Muscle of leg (tissue), 11 donors: Measurements from ENCODE around the gene PPP1R8. TPM values are rescaled to one million over a fixed set of nuclear protein-coding genes. Genes with fewer than 3 reads are reported as not detected.
"Not testable (repeated sequence)": the region's sequence is repeated elsewhere in the genome, so short reads cannot be mapped to it uniquely, and the experiment has no call there.

Experiments used
- DNase-seq: peaks from one replicate; pipeline ENCODE4 v3.0.0; 2013
- H3K27ac ChIP-seq: one replicate; pipeline ENCODE4 v1.5.1; 2013; ENCODE audit warnings: mild to moderate bottlenecking, low read length, control low read depth
- H3K27me3 ChIP-seq: one replicate; pipeline ENCODE4 v1.6.1; 2013; ENCODE audit warnings: low read length; ENCODE audit not compliant: control insufficient read depth, insufficient read depth
- H3K36me3 ChIP-seq: one replicate; pipeline ENCODE4 v1.6.1; 2013; ENCODE audit warnings: low read length; ENCODE audit not compliant: control insufficient read depth, insufficient read depth
- H3K4me1 ChIP-seq: one replicate; pipeline ENCODE4 v1.6.1; 2013; ENCODE audit warnings: low read length; ENCODE audit not compliant: control insufficient read depth, insufficient read depth
- H3K4me3 ChIP-seq: one replicate; pipeline ENCODE4 v1.5.1; 2013; ENCODE audit warnings: low read length, control low read depth
- H3K9me3 ChIP-seq: replicated peaks from 2 replicates; pipeline ENCODE4 v1.6.1; 2013; ENCODE audit warnings: low read depth, low read length; ENCODE audit not compliant: control insufficient read depth
- WGBS: methylation state at CpG from one replicate; pipeline ENCODE4 v1.1.5; 2013; ENCODE audit warnings: missing lambda C conversion rate; ENCODE audit not compliant: insufficient coverage; 5-methylcytosine and 5-hydroxymethylcytosine counted together
- polyA plus RNA-seq, 8 donors: library from polyadenylated mRNA; unstranded; fragments of 120-200 nt; gene quantifications; one replicate each; pipeline versions ENCODE4 v1.2.1 to v1.2.3, GENCODE V29; 2013; ENCODE audit warnings: inconsistent platforms in 1 of 8, low replicate concordance in 1 of 8; ENCODE audit not compliant: insufficient read length in 8 of 8, insufficient read depth in 1 of 8
- total RNA-seq: library from RNA; stranded (reverse); fragments of 120-200 nt; gene quantifications from one replicate; pipeline ENCODE4 v1.2.4, GENCODE V29; 2013

The PPP1R8 gene
- total and polyA plus RNA-seq, 9 donors = 27.8 to 43.3 (median 32.5) TPM

DNA sequence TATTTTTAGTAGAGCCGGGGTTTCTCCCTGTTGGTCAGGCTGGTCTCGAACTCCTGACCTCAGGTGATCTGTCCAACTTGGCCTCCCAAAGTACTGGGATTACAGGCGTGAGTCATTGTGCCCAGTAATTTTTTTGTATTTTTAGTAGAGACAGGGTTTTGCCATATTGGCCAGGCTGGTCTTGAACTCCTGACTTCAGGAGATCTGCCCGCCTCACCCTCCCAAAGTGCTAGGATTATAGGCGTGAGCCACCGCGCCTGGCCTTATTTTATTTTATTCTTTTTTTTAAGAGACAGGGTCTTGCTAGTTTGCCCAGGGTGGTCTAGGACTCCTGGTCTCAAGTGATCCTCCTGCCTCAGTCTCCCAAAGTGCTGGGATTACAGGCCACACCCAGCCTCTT is 40.5 kb downstream of the PPP1R8 start:
- not testable (repeated sequence) for H3K27ac ChIP-seq
- 95% methylated on average over 2 of the region's 7 CpGs for WGBS

DNA sequence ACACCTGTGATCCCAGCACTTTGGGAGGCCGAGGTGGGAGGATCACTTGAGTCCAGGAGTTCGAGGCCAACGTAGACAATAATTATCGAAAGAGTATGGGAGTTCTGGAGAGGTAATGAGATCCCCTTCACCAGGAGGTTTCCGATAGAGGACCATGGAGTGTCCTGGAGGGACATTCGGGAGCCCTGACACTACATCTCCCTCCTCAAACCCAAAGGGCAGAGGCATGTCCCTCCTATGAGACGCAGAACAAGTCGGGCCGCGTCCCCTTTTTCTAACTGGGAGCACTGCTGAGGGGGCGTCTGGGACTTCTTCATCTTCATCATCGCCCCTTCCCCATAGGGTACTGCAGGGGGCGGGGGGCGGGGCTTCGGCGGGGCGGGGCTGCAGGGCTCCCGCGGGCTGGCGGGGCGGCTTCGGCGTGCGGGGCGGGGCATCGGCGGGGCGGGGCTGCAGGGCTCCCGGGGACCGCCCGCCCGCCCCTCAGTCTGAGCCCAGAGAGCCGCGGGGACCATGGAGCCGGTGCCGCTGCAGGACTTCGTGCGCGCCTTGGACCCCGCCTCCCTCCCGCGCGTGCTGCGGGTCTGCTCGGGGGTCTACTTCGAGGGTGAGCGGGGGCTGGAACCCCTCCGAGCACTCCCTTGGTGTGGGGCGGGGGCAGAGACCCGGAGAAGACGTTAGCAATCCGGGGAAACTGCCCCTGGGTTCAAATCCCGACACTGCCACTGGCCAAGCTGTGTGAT is 41.6 kb downstream of the PPP1R8 start, which contains the start of gene THEMIS2:
THEMIS2 (plus strand) TSS at position 486 of the 743 bp plus-strand sequence; CDS start at position 514, 28 bp downstream.
- DNase-seq = peak; percentile 63
- Histone ChIP-seq H3K27me3 (peaks cover 23% of the 10 kb centered on the region), H3K9me3 (no peaks in the 10 kb centered on the region), H3K36me3 (no peaks in the 10 kb centered on the region), H3K4me1 (peaks cover 29% of the 10 kb centered on the region), H3K4me3 (peak within 1 kb of the TSS; percentile 62), H3K27ac (peak within 1 kb of the TSS; percentile 55)
- 3% methylated on average over 33 of the region's 53 CpGs for WGBS

More for the DNA sequence above, 40.5 kb downstream of the PPP1R8 start:
- peaks cover 23% of the 10 kb centered on the region for H3K27me3 ChIP-seq
- DNase-seq, H3K36me3 ChIP-seq, H3K4me3 ChIP-seq, H3K9me3 ChIP-seq: not testable (repeated sequence)
- H3K4me1 ChIP-seq = peaks cover 29% of the 10 kb centered on the region

DNA sequence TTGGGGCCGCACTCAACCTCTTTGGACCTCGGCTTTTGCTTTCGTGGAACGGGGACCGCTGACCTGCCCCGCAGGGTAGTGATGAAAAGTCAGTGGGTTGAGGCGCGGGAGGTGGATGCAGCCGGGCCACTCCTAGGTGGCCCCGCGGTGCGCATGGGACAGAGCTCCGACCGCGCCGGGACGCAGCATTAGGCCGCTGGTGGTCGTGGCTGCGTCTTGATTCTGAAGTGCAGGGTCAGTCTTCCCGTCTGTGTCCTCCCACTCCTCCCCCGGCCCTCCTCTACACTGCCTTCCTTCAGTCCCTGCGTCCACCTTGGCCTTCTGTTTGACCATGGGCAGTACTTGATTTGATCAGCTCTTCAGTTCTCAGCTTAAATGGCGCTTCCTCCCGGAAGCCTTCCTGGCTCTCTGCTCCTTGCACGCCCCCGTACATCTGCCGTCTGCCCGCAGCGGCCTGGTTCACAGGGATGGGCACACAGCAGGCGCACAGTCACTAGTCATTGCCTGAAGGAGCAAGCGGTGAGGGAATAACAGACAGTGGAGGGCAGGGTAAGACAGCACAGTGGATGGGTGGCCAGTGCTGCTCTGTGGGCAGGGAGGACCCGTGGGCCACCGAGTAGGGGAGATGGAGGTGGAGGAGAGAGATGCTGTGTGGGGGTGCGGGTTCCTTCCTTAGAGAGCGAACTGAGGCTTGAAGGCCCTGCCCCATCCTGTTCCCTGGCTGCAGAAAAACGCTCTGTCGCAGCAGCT is 42.4 kb downstream of the PPP1R8 start:
- DNase-seq = no peak
- Histone ChIP-seq H3K4me1 (peaks cover 29% of the 10 kb centered on the region), H3K9me3 (no peaks in the 10 kb centered on the region), H3K4me3 (peak overlapping the region; percentile 62), H3K36me3 (no peaks in the 10 kb centered on the region), H3K27me3 (peaks cover 23% of the 10 kb centered on the region), H3K27ac (peak overlapping the region; percentile 55)
- WGBS = 15% methylated on average over 38 of the region's 38 CpGs

DNA sequence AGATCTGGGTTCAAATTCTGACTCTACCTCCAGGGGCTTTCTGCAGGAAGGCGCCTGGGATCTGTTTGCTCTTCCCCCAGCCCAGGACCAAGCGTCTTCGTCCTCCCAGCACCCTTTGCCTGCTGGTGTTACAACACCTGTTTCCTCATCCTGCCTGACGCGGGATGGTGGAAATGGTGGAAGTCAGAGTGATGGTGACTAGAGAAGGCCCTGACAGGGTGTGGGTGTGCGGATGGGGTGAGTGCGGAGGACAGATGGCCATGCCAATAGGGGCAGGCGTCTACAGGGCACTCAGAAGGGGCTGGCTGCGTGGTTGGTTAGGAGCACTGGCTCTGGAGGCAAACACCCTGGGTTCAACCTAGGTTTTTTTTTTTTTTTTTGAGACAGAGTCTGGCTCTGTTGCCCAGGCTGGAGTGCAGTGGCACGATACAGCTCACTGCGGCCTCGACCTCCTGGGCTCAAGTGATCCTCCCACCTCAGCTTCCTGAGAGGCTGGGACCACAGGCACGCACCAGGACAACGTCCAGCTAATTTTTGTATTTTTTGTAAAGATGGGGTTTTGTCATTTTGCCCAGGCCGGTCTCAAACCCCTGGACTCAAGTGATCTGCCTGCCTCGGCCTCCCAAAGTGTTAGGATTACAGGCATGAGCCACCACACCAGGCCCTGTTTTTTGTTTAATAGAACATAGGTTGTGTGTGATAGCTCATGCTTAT is 43.2 kb downstream of the PPP1R8 start:
- 71% methylated on average over 6 of the region's 16 CpGs for WGBS
- H3K9me3 ChIP-seq = no peaks in the 10 kb centered on the region
- DNase-seq = peak; percentile 38
- H3K36me3 ChIP-seq = no peaks in the 10 kb centered on the region
- peak overlapping the region; percentile 8 for H3K4me3 ChIP-seq
- H3K27me3 ChIP-seq = peaks cover 23% of the 10 kb centered on the region
- peak overlapping the region; percentile 55 for H3K27ac ChIP-seq
- peaks cover 26% of the 10 kb centered on the region for H3K4me1 ChIP-seq

DNA sequence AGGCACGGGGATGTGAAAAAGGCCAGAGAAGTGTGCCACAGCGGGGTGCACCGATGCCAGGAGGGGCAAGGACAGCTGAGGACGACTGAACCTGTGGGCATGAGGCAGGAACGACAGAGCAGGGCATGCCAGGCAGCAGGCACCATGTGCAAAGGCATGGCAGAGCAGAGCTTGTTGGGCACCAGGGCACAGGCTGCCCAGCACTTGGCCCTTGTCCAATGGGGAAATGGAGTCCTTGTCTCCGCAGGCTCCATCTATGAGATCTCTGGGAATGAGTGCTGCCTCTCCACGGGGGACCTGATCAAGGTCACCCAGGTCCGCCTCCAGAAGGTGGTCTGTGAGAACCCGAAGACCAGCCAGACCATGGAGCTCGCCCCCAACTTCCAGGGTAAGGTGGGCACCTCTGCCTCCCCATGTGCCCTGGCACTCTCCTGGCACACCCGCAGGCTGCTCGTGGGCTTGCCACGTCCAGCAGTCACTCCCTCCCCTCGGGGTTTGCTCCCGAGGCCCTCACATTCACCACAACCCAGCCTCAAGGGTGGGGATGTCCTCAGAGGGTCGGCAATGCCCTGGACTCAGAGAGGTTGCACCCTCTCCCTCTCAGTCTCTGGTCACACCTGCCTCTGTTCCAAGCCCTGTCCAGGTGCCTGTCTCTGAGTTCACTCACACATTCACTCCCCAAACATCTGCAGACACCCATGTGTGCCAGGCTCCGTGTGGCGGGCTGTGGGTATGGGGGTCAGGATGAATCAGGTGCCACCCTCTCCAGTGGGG is 45.9 kb downstream of the PPP1R8 start:
- WGBS = 81% methylated on average over 18 of the region's 18 CpGs
- Histone ChIP-seq H3K27me3 (peaks cover 22% of the 10 kb centered on the region), H3K4me1 (peaks cover 31% of the 10 kb centered on the region)

DNA sequence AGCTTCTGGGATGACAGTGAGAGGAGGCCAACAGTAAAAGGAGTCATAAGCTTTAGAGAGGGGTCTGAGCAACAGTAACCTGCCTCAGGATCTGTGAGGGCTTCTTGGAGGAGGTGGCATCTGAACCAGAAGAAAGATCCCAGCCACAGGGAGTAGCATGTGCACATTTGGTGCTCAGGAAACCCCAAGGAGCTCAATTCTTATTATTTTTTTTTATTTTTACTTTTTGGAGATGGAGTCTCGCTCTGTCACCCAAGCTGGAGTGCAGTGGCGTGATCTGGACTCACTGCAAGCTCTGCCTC is 46.5 kb downstream of the PPP1R8 start:
- no peak overlapping the region for H3K4me3 ChIP-seq
- H3K36me3 ChIP-seq = no peaks in the 10 kb centered on the region
- H3K4me1 ChIP-seq = peaks cover 27% of the 10 kb centered on the region
- WGBS = no CpG with 5 or more reads among the region's 2 CpGs
- H3K27me3 ChIP-seq = peaks cover 17% of the 10 kb centered on the region
- H3K27ac ChIP-seq = no peak overlapping the region
- DNase-seq = no peak
- no peaks in the 10 kb centered on the region for H3K9me3 ChIP-seq

More for the DNA sequence above, 45.9 kb downstream of the PPP1R8 start:
- H3K27ac ChIP-seq = no peak overlapping the region
- H3K4me3 ChIP-seq = no peak overlapping the region
- no peaks in the 10 kb centered on the region for H3K36me3 ChIP-seq
- H3K9me3 ChIP-seq = no peaks in the 10 kb centered on the region
- DNase-seq = no peak

DNA sequence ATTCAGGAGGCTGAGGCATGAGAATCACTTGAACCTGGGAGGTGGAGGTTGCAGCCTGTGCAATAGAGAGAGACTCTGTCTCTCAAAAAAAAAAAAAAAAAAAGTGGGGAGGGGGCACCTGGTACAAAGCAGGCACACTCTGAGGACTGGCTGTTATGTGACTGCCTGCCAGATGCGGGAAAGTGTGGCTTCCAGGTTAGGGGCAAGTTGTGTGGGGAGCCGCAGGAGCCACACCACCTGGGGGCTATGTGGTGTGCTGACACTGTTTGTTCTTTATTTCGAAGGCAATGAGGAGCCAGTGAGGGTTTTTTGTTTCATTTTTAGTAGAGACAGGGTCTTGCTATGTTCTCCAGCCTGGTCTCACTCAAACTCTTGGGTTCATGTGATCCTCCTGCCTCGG is 47.5 kb downstream of the PPP1R8 start:
- 88% methylated on average over 2 of the region's 4 CpGs for WGBS
- H3K4me1 ChIP-seq = peaks cover 20% of the 10 kb centered on the region
- H3K4me3 ChIP-seq = no peak overlapping the region
- H3K27me3 ChIP-seq = peaks cover 10% of the 10 kb centered on the region
- H3K27ac ChIP-seq = no peak overlapping the region
- DNase-seq = no peak
- no peaks in the 10 kb centered on the region for H3K36me3 ChIP-seq
- no peaks in the 10 kb centered on the region for H3K9me3 ChIP-seq

DNA sequence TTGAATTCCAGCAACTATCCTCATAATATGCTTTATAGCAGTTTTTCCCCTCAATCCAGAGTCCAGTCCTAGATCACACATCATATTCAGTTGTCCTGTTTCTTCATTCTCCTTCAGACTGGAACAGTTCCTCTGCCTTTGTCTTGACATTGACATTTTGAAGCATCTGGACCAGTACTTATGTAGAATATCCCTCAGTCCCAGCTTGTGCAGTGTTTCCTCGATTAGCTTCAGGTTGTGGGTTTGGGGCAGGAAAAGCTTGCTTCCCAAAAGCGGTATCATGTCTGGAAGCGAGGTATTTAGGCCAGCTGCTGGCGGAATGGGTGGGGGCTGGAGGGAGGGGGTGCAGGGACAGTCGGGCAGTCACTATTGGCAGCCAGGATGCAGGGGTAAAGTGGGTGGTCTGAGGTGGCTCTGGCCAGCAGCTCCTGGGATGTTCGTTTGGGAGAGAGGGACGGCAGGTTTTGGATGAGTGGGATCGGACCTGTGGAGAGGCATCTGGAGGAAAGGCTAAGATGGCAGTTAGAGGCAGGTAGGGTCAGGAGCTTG is 48.3 kb downstream of the PPP1R8 start:
- Histone ChIP-seq H3K4me3 (no peak overlapping the region), H3K27ac (no peak overlapping the region), H3K36me3 (no peaks in the 10 kb centered on the region), H3K9me3 (no peaks in the 10 kb centered on the region), H3K4me1 (peaks cover 14% of the 10 kb centered on the region), H3K27me3 (peaks cover 2% of the 10 kb centered on the region)
- no peak for DNase-seq
- 36% methylated on average over 7 of the region's 8 CpGs for WGBS

DNA sequence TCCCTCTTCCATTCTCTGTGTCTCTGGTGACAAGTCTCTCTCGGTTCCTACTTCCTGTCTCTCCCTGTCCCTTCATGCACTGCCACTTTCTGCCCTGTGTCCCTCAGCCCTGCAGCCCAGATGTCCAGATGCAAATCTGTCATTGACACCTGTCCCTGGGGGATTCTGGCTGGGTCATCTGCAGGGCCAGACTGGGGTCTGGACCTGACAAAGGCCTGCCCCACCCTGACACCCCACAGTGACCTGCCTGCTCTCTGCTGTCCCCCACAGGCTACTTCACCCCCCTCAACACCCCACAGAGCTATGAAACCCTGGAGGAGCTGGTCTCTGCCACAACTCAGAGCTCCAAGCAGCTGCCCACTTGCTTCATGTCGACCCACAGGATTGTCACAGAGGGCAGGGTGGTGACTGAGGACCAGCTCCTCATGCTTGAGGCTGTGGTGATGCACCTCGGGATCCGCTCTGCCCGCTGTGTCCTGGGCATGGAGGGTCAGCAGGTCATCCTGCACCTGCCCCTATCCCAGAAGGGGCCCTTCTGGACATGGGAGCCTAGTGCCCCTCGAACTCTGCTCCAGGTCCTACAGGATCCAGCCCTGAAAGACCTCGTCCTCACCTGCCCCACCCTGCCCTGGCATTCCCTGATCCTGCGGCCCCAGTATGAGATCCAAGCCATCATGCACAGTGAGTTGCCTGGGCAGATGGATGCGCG is 48.9 kb downstream of the PPP1R8 start:
- H3K4me1 ChIP-seq = peaks cover 14% of the 10 kb centered on the region
- no peak overlapping the region for H3K4me3 ChIP-seq
- H3K27me3 ChIP-seq = no peaks in the 10 kb centered on the region
- H3K36me3 ChIP-seq = no peaks in the 10 kb centered on the region
- no peaks in the 10 kb centered on the region for H3K9me3 ChIP-seq
- H3K27ac ChIP-seq = no peak overlapping the region
- WGBS = 79% methylated on average over 7 of the region's 10 CpGs
- DNase-seq = no peak
